Endothelial cell (in vitro differentiated cells): ENCODE measurements around the gene LAMA4. TPM values are rescaled to one million over a fixed set of nuclear protein-coding genes. Genes with fewer than 3 reads are reported as not detected.

Experiments used
- DNase-seq: peaks from one replicate; pipeline ENCODE4 v3.0.0; 2021; ENCODE audit warnings: low spot score
- H3K27ac Mint-ChIP-seq: one replicate; pipeline ENCODE4 v1.8.0; 2021; ENCODE audit warnings: mixed read lengths, inconsistent platforms; ENCODE audit not compliant: unreplicated experiment
- H3K27me3 Mint-ChIP-seq: one replicate; pipeline ENCODE4 v1.8.0; 2021; ENCODE audit warnings: mild to moderate bottlenecking, moderate library complexity, mixed read lengths, inconsistent platforms; ENCODE audit not compliant: unreplicated experiment
- H3K36me3 Mint-ChIP-seq: one replicate; pipeline ENCODE4 v1.8.0; 2021; ENCODE audit warnings: mild to moderate bottlenecking, low read depth, mixed read lengths, inconsistent platforms; ENCODE audit not compliant: unreplicated experiment
- H3K4me1 Mint-ChIP-seq: one replicate; pipeline ENCODE4 v1.8.0; 2021; ENCODE audit warnings: mild to moderate bottlenecking, mixed read lengths, inconsistent platforms; ENCODE audit not compliant: unreplicated experiment
- H3K4me3 Mint-ChIP-seq: one replicate; pipeline ENCODE4 v1.8.0; 2021; ENCODE audit warnings: mild to moderate bottlenecking, mixed read lengths, inconsistent platforms; ENCODE audit not compliant: unreplicated experiment
- H3K9me3 Mint-ChIP-seq: one replicate; pipeline ENCODE4 v1.8.0; 2021; ENCODE audit warnings: mixed read lengths, inconsistent platforms; ENCODE audit not compliant: unreplicated experiment
- total RNA-seq: library from RNA; stranded (reverse); fragmentation: NEBNext Ultra II Directional; extraction: Animal tissue kit (Norgen Biotek cat#: 25700); gene quantifications from one replicate; pipeline ENCODE4 v1.2.1, GENCODE V29; 2021; ENCODE audit not compliant: unreplicated experiment
- TF ChIP-seq, protein P1 (sequence below): fragments of 200-600 bp; sonication (generic); IDR thresholded peaks from one replicate; pipeline ENCODE4 v1.5.0; 2021; ENCODE audit warnings: antibody characterized with exemption; ENCODE audit not compliant: unreplicated experiment

LAMA4 gene
- total RNA-seq, 1 donor from 2014 or later, result 23.9 TPM

DNA sequence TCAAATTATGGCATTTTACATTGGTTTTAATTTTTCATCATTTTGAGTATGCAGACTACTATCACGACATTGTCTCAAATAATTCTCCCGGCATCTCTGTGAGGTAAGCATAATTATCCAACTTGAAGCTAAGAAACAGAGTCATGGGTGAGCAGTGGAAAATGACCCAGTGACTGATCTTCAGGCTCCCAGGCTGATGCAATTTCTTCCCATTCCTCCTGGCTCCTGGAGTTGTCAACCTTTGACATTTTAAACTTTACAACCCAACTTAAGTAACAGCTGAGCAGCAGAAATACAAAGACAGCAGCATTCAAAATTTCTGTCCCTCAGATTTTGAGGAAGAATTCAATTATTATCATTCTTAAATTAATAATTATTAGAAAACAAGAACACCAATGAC lies 13.7 kb upstream of the LAMA4 start:
- TF ChIP-seq, protein P1, sequence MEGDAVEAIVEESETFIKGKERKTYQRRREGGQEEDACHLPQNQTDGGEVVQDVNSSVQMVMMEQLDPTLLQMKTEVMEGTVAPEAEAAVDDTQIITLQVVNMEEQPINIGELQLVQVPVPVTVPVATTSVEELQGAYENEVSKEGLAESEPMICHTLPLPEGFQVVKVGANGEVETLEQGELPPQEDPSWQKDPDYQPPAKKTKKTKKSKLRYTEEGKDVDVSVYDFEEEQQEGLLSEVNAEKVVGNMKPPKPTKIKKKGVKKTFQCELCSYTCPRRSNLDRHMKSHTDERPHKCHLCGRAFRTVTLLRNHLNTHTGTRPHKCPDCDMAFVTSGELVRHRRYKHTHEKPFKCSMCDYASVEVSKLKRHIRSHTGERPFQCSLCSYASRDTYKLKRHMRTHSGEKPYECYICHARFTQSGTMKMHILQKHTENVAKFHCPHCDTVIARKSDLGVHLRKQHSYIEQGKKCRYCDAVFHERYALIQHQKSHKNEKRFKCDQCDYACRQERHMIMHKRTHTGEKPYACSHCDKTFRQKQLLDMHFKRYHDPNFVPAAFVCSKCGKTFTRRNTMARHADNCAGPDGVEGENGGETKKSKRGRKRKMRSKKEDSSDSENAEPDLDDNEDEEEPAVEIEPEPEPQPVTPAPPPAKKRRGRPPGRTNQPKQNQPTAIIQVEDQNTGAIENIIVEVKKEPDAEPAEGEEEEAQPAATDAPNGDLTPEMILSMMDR, result no peak
- H3K4me3 Mint-ChIP-seq, result no peak overlapping the region
- DNase-seq, result no peak
- H3K4me1 Mint-ChIP-seq, result peaks cover 29% of the 10 kb centered on the region
- no peaks in the 10 kb centered on the region for H3K36me3 Mint-ChIP-seq
- no peaks in the 10 kb centered on the region for H3K9me3 Mint-ChIP-seq
- peaks cover 5% of the 10 kb centered on the region for H3K27me3 Mint-ChIP-seq
- H3K27ac Mint-ChIP-seq, result no peak overlapping the region

DNA sequence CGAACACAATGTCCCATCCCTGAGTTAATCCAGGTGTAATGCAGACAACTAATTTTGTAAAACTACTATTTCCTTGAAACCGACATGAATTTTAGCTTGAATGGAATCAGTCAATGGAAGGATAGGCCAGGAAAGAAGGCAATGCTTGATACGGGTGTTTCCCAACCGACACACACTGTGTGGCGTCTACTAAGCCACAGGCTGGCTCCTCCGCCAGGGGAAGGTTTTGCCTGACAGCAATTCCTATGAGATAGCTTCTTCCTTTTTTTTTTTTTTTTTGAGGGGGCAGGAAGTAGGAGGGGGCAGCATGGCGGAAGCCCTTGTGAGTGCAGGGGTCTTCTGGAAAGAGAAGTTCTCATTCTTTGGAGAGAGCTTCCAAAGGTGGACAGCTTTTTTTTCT lies 12.0 kb upstream of the LAMA4 start:
- Mint-ChIP-seq H3K9me3 (no peaks in the 10 kb centered on the region), H3K27ac (peak overlapping the region; percentile 74), H3K4me1 (peaks cover 29% of the 10 kb centered on the region), H3K36me3 (no peaks in the 10 kb centered on the region), H3K27me3 (peaks cover 5% of the 10 kb centered on the region), H3K4me3 (no peak overlapping the region)
- DNase-seq, result peak; percentile 9
- TF ChIP-seq, protein P1, result no peak

DNA sequence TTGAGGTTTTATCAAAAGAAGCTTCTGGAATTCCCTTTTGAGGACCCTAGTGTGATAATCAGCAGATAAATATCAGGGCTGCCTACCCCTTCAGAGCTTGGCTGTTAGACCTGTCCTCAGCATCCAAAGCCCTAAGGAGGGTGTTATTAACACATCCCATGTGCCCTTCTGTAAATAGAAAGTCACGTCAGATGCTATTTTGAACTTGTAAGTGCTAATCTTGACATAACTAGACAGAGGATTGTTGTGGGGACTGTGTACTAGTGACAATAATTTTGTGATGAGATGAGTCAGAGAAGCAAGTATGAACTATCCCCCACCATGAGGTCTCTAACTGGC lies 4.9 kb upstream of the LAMA4 start:
- DNase-seq, result no peak
- peaks cover 12% of the 10 kb centered on the region for H3K4me1 Mint-ChIP-seq
- no peak overlapping the region for H3K27ac Mint-ChIP-seq
- TF ChIP-seq, protein P1, result no peak
- no peak overlapping the region for H3K4me3 Mint-ChIP-seq
- no peaks in the 10 kb centered on the region for H3K9me3 Mint-ChIP-seq
- H3K27me3 Mint-ChIP-seq, result peaks cover 5% of the 10 kb centered on the region
- H3K36me3 Mint-ChIP-seq, result no peaks in the 10 kb centered on the region

DNA sequence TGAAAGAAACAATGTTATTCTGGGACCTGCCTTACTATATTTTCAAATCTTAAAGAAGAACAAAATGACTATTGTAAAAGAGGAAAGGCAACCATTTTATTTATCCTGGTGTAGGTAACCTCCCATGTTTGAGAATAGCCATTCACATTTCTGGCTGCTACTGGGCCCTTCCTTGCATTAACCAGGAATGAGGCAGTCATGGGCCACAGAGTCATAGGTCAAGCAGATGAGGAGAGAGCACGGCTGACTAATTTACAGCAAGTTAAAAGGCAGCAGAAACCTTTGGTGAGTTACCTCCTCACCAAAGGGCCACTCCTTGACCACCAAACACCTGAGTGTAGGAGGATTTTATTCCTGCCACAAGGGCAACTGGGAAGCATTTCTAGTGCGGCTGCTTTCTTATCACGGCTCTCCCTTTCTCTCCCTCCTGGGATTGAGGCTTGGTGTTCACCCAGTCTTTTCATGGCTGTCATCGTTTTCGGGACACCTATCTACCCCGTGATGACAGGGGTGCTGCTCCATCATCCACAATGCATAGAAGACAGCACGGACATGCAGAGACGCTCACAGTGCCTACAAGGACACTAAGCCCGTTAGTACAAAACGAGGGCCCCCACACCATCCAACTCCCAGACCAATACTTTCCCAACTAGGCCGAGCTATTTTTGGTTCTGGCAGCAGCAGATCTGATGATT lies 4.4 kb upstream of the LAMA4 start:
- Mint-ChIP-seq H3K27me3 (peaks cover 5% of the 10 kb centered on the region), H3K9me3 (no peaks in the 10 kb centered on the region), H3K4me1 (peaks cover 13% of the 10 kb centered on the region), H3K27ac (no peak overlapping the region), H3K36me3 (no peaks in the 10 kb centered on the region), H3K4me3 (no peak overlapping the region)
- TF ChIP-seq, protein P1, result no peak
- DNase-seq, result no peak

DNA sequence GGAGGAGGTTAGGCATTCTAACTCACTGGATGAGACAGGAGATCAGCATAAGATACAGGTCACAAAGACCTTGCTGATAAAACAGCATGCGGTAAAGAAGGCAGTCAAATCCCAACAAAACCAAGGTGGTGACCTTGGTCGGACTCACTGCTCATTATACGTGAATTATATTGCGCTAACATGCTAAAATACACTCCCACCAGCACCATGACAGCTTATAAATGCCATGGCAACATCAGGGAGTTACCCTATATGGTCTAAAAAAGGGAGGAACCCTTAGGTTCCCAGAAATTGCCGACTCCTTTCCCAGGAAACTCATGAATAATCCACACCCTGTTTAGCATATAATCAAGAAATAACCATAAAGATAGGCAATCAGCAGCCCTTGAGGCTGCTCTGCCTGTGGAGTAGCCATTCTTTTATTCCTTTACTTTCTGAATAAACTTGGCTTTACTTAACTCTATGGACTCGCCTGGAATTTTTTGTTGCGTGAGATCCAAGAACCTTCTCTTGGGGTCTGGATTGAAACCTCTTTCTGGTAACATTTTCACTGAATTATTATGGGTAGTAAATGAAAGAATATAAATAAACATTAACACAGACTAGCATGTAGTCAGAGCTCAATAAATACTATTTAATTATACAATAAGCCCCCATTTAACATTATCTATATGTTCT lies 3.0 kb upstream of the LAMA4 start:
- TF ChIP-seq, protein P1, result no peak
- no peak for DNase-seq
- no peak overlapping the region for H3K4me3 Mint-ChIP-seq
- H3K9me3 Mint-ChIP-seq, result no peaks in the 10 kb centered on the region
- H3K27me3 Mint-ChIP-seq, result peaks cover 5% of the 10 kb centered on the region
- H3K27ac Mint-ChIP-seq, result no peak overlapping the region
- no peaks in the 10 kb centered on the region for H3K36me3 Mint-ChIP-seq
- peaks cover 21% of the 10 kb centered on the region for H3K4me1 Mint-ChIP-seq
